Amniotic epithelial cell (primary cell): ENCODE results near the gene KCTD17.

Source experiments
- DNase-seq: peaks from one replicate; pipeline ENCODE4 v3.0.0-alpha.2; 2010; ENCODE audit warnings: low read depth

KCTD17 gene

DNA sequence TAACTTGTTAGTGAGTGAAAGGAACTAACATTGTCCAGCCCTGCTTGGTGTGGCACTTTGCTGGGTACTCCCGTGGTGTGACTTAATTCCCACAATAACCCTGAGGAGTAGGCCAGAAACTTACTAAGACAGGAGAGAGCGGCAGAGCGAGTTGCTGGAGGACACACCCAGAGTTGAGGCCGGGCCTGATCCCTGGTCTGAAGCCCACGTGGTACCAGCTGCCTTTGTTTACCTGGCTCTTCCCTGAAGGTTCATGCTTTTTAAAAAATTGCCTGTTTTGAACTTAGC, 31.4 kb upstream of the KCTD17 start:
- peak; percentile 60 for DNase-seq

DNA sequence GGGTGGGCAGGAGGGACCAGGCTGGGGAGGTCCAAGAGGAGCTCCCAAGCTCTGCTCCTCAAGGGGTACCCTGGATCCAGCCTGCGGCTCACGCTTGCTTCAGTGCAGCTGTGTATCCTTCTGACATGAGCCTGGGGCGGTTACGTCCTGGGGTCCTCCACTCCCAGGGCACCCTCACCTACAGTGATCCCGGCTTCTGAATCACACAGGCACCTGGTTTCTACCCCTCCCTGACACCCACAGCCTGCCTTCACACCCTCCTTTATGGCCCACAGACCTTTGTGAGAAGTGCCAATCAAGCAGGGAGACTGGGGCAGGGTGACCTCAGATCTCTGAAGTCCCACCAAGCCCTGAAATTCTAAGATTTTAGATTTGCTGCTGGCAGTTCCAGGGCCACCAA, 30.5 kb upstream of the KCTD17 start:
- no peak for DNase-seq

DNA sequence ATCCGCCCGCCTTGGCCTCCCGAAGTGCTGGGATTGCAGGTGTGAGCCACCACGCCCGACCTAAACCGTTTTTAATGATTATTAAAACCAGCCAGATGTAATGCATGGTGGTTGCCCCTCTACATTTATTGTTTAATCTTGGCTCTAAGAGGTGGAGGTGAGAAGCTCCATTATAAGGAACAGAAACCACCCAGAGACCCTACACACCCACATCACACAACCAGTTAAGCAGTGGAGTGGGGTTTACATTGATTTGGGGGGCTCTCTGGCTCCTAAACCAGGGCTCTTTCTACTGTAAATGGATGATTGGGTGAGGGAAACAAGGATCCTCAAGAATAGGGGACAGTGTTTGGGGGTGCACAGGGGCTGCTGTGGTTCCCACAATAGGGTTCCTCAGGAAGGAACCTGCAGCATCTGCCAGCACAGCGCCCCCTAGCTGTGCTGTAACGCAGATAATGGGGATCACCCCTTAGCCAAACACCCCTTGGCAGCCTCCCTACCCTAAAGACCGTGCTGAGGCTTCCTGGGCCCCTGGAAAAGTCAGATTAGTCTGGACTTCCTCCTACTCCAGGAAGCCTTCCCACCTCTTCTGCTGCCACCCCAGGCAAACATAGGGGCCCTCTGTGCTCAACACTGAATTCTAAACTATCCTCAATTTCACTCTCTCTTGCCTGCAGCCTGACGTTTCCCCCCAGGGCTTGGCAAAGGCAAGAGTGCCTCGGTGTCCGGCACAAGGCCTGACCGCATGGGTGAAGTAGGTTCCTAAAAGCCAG, 29.6 kb upstream of the KCTD17 start:
- DNase-seq: peak; percentile 29

DNA sequence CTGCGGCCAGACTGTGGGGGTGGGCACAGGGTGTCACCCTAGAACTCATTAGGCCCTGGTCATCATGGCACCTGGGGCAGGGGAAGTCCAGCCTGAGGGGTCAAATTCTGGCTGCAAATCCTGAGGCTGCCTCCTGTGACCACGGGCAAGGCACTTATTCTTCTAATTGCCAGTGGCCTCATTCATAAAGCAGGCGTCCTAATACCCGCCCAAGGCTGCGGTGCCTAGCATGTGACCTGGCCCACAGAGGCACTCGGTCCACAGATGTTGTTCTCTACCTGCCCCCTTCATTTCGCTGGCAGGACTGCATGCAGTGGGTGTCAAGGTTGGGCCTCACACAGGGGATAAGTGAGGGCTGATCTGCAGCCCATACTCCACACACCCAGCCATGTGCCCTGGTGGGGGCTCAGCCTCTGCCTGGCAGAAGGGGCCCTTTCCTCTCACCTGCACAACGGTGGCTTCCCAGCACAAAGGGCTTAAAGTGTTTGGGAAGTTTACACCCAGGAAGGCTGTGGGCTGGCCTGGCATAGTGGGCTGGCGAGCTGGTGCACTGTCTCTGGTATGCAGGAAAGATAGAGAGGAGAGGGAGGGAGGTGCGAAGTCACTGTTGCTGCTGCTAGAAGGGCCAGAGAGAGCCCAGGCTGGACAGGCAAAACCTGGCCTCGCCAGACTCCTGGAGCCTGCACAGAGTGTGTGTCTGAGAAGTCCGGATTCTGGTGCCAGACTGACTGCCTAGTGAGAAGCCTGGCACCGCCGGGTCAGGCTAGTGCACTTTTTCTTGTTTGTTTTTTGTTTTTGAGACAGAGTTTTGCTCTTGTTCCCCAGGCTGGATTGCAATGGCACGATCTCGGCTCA, 28.8 kb upstream of the KCTD17 start:
- no peak for DNase-seq

DNA sequence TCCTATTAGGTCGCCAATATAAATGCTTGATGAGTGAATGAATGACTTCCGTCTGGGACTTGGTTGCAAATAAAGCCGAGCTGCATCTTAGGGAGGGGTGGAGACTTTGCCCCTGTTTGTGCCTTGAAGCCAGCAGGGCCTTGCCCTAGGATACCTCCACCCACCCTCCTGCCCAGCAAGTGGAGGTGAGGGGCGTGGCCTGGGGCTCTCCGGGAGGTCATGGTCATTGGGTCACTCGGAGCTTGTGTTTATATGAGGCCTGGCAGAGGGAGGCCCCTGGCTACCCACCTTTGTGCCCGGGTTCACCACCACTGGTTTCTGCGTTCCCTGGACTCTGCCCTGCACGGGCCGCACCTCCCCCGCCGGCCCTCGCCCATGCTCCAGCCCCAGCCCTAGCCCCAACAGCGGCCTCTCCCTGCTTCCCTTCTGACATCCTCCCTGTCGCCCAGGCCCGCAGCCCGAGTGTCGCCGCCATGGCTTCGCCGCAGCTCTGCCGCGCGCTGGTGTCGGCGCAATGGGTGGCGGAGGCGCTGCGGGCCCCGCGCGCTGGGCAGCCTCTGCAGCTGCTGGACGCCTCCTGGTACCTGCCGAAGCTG, 27.7 kb upstream of the KCTD17 start:
- DNase-seq: no peak

DNA sequence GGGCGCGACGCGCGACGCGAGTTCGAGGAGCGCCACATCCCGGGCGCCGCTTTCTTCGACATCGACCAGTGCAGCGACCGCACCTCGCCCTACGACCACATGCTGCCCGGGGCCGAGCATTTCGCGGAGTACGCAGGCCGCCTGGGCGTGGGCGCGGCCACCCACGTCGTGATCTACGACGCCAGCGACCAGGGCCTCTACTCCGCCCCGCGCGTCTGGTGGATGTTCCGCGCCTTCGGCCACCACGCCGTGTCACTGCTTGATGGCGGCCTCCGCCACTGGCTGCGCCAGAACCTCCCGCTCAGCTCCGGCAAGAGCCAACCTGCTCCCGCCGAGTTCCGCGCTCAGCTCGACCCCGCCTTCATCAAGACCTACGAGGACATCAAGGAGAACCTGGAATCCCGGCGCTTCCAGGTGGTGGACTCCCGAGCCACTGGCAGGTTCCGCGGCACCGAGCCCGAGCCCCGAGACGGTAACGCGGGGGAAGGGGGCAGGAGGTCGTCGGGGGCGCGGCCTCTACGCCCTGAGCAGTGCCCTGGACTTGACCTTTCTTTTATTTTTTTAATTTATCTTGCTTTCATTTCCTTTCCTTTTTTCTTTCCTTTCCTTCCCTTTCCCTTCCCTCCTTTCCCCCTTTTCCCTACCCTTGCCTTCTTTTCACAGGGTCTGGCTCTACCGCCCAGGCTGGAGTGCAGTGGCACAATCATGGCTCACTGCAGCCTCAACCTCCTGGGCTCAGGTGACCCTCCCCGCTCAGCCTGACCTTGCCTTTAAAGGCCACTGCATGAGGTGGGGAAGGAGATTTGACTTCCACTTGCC, 27.0 kb upstream of the KCTD17 start:
- no peak for DNase-seq

DNA sequence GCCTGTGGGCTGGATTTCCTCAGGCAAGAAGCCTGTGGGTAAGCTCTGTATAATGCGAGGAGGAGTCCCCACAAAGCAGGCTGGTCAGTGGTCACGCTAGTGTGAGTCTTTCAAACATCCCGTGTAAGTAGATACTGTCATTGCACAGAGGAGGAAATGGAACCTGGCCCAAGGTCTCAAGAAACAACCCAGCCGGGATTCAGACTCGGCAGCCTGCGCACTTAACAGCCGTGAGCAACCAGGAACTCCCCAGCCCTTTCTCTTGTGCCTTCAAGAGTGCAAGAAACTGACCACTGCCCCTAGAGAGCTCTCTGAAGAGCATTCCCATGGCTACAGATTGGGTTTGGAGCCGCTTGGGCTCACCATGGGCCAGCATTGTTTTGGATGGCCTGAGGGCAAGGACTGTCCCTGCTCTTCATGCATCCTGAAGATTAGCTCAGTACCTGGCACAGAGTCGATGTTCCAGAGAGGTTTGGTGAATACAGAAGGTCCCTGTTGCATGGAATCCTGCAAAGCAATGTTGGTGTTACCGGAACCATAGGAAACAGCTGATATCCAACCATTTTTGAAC, 26.0 kb upstream of the KCTD17 start:
- no peak for DNase-seq

DNA sequence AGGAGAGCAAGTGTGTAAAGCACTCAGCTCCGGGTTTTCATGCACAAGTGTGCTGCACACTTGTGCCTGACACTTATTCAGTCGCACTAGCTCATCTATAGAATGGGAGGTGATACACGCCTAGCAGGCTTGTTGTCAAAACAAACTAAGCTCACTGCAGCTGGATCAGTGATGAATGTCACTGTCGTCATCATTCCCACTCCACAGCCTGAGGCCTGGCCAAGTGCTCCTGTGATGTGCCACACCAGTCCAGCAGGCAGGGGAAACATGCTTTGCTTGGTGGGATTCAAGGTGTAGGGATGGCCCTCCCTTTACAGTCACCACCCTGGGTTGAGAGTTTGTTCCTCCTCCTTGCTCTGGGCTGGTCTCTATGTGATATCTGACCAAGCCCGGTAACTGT, 25.2 kb upstream of the KCTD17 start:
- DNase-seq: no peak

DNA sequence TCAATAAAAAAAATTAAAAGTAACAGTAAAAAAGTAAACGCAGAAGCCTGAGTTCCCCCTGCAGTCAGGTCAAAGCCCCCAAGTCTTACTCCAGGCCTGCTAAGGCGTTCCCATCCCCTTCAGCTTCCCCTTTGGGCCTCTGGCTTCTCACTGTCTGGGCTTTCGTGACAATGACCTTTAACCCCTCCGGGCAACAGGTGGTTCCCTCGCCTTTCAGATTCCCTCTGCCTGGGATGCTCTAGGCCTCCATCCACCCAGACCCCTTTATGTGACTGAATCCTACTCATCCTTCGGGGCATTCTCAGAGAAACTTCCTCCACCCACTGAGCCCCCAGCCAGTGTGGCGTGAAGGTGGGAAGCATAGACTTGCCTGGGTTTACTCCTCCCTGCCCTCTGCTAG, 24.0 kb upstream of the KCTD17 start:
- DNase-seq: no peak

DNA sequence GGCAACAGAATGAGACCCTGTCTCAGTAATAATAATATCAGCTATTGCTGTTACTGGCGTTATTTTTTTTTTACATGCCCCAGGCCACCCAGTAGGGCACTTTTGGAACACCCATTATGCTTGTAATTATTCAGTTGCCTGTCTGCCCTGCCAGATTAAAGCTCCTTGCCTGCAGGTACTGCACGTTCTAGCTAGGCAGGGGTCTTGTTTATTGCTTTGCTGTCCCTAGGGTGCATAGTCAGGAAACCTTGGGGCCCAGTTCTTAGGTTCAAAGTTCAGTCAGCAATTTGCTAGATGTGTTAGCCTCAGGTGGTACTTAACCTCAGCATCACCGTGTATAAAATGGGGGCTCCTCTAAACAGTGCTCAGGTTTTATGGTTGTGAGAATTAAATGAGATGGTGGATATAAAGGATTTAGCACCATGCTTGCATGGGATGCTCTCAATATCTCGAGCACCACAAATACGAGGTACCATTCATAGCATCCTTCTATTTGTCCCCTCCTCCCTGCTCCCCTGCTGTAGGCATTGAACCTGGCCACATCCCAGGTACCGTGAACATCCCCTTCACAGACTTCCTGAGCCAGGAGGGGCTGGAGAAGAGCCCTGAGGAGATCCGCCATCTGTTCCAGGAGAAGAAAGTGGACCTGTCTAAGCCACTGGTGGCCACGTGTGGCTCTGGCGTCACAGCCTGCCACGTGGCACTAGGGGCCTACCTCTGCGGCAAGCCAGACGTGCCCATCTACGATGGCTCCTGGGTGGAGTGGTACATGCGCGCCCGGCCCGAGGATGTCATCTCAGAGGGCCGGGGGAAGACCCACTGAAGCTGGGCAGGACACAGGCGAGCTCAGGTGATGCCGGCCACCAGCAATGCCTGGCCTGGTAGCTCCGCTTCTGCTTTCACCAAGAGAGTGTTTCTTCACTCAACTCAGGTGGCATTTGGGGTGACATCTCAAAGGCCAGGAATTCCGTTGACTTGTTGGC, 22.6 kb upstream of the KCTD17 start:
- DNase-seq: no peak

DNA sequence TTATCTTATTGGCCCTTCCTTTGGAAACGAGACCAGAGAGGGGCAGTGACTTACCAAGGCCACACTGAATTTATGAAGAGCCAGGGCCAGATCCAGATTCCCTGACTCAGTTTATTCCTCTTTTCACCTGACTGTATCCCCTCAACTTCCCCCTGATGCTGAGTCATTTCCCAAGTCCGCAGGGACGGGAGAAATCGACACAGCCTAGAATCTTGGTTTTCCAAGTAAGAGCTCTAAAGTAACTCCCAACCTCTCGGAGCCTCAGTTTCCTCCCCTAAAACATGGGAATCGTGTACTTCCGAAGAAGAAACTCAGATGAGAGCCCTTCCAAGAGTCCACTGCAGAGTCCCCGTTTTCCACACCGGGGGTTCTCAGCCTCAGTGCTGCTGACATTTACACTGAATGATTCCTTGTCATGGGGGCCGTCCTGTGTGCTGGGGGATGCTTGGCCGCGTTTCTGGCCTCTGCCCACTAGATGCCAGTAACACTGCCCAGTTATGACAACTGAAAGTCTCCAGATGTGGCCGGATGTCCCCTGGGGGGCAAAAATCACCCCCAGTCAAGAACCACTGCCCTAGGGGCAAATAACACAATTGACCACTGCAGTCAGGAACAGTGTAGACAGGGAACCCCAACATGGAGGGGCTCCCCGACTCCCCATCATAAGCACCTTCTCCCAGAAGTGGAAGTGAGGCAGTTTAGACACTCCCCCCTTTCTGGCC, 20.8 kb upstream of the KCTD17 start:
- no peak for DNase-seq

DNA sequence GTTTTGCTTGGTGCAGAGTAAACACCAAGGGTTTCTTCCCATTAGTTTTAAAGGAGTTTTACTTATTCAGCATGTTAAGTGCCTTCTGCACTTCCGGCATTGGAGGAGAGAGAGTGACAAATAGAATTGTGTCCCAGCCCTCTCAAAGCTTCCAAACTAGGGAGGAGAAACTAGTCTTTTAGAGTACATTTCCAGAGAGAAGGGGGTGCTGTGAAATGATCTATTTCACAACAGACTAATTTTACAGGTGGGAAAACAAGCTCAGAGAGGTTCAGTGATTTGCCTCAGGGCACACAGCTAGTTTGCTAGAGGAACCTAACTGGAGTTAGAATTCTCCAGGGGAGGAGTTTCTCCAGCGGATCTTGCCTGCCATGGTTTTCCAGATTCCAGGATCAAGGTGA, 19.4 kb upstream of the KCTD17 start:
- no peak for DNase-seq

DNA sequence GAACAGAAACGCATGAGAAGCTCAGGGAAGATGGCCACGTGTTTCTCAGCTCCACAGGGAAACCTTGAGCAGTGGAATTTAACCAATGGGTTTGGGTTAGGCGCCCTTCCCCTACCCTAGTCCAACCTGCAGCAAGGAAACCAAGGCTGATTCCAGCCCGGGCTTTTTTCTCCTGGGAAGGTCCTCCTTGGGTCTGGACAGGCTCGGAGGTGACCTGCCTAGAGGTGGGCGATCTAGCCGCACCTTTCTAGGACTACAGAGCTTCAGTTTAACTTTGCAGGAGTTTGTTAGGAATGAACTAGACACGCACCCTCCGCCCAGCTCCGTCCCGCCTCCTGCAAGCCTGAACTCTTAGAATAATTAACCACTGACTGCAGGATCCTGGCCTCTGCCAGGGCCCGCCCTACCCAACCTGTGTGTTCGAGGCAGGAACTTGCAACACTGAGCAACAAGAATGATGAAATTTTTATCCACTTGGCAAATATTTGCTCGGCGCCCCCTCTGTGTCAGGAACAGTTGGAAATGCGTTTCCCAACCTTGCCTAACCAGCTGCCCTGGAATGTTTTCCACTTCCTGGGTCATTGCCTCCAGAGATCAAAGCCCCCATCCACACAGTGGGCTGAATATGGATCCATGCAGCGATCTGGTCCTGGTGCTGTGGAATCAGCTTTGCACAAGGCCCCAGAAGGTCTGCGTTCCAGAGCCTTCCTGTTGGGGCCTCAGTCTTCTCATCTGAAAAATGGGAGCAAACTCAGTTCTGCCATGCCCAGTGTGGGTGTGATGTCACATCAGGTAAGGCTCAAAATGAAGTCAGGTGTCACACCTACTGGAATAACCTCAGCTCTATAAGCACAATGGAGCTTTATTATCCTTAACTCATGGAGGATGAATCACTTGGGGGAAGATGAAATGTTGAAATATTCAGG, 18.7 kb upstream of the KCTD17 start:
- peak; percentile 98 for DNase-seq

DNA sequence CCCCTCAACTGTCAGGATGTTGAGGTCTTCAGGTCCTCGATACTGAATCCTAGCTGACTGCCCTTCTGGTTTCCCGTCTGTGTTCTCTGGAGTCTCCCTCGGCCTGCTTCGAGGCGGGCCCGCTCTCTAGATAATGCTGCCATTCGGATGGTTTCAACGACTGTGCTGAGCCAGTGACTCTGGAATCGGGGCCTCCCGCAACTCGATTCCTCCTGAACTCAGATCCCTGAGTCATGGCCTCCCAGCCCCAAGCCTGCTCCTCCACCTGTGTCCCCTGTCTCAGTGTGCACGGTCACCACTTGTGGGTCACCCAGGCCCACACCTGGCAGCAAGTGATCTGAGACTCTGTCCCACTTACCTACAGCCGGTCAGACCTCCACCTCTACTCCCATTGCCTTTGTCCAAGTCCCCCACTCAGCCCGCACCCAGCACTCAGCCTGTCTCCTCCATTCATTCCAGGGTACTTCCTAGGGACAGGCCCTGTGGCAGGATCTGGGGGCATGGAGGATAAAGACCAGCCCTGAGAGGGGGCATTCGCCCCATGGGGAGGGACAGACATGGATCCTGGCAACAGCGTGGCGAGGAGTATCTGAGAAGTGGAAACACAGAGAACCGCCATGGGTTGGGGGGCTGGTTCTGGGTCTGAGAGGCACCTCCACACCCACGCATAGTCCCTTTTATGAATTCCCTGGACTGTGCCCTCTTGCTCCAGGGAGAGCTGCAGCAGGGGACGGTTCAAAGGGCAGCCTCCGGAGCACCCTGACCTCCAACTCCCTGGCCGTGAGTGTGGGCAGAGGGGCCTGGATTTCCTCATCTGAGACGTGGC, 17.7 kb upstream of the KCTD17 start:
- no peak for DNase-seq

DNA sequence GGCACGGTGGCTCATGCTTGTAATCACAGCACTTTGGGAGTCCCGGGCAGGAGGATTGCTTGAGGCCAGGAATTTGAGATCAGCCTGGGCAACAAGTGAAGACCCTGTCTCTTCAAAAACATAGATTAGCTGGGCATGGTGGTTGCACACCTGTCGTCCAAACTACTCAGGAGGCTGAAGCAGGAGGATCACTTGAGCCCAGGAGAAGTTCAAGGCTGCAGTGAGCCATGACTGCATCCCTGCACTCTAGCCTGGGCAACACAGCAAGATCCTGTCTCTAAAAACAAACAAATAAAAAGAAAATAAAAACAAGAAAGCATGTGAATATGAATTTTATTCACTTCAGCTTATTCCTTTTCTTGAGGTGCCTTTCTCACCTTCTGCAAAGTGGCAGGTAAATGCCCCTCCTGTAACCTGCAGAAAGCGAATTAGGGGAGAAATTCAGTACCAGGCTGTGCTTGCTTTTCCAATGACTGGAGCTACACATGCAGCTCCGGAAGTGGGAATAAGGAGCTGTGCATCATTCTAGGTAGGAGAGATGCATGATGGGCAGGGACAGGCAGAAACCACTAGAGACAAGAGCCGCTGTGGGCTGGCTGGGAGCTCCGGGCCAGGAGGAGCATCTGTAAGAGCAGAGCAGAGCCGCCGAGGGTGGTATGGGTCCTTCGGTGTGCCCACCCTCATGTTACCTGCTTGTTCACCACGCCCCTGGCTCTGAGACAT, 14.7 kb upstream of the KCTD17 start:
- peak; percentile 23 for DNase-seq

DNA sequence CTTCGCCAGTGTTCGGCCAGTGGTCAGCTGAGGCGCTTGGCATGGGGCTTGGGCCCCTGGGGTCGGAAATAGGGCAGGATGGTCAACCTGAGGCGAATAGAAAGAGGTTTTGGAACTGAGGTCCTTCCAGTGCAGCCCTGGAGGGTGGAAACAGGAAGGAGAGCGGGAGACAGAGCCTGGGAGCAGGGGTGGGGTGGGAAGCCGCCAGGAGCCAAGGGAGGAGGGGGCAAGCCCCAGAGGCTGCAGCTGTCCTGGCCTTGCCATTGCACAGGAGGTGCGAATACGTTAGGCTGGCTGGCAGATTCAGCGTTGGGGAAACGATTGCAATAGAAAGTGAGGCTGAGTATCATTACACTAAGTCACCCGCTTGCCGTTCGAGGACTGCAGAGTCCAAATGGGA, 13.9 kb upstream of the KCTD17 start:
- no peak for DNase-seq

DNA sequence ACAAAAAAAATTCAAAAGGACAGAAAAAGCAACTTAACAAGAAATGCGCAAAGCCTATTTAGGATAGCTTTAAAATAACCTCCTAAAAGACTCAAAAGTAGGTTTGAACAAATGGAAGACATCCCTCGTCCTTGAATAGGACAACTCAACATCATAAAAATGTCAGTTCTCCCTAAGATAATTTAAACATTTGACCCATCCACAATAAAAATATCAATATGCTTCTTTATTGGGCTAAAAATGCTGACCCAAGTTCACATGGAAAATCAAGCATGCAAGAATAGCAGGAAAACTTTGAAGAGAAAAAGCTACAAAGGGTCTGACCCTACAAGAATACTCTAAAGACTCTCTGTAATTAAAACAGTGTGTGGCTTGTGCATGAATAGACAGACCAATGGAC, 12.1 kb upstream of the KCTD17 start:
- no peak for DNase-seq
